Measurements from ENCODE around the gene SLC13A5.

- no peak for TF ChIP-seq POLR2A (IDR thresholded peaks at IDR 0.05)
- TF ChIP-seq, protein P1, sequence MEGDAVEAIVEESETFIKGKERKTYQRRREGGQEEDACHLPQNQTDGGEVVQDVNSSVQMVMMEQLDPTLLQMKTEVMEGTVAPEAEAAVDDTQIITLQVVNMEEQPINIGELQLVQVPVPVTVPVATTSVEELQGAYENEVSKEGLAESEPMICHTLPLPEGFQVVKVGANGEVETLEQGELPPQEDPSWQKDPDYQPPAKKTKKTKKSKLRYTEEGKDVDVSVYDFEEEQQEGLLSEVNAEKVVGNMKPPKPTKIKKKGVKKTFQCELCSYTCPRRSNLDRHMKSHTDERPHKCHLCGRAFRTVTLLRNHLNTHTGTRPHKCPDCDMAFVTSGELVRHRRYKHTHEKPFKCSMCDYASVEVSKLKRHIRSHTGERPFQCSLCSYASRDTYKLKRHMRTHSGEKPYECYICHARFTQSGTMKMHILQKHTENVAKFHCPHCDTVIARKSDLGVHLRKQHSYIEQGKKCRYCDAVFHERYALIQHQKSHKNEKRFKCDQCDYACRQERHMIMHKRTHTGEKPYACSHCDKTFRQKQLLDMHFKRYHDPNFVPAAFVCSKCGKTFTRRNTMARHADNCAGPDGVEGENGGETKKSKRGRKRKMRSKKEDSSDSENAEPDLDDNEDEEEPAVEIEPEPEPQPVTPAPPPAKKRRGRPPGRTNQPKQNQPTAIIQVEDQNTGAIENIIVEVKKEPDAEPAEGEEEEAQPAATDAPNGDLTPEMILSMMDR (IDR thresholded peaks at IDR 0.05), result no peak
Observed at GRCh38 chr17:6712854-6713129, 377 bp downstream of the SLC13A5 start.
